Prostate gland (tissue), 2 donors: ENCODE data around the gene CDH13.

ENCODE experiments used
- CTCF ChIP-seq, 4 experiments: fragments of 200-600 bp in 2 of 4; fragments of 450-650 bp in 2 of 4; sonication (generic) in 2 of 4; IDR thresholded peaks; 1 replicate in 3 of 4; 2 replicates in 1 of 4; pipeline ENCODE4 v1.5.1; 2016 to 2019; ENCODE audit warnings: antibody characterized with exemption in 4 of 4, mild to moderate bottlenecking in 2 of 4, moderate library complexity in 2 of 4
- POLR2A ChIP-seq: fragments of 450-650 bp; IDR thresholded peaks from one replicate; pipeline ENCODE4 v1.6.1; 2016; ENCODE audit warnings: antibody characterized with exemption, mild to moderate bottlenecking
- POLR2AphosphoS5 ChIP-seq: sonication (generic); formaldehyde crosslinking; IDR thresholded peaks from one replicate; pipeline ENCODE4 v1.6.1; 2017; ENCODE audit warnings: antibody characterized with exemption

DNA sequence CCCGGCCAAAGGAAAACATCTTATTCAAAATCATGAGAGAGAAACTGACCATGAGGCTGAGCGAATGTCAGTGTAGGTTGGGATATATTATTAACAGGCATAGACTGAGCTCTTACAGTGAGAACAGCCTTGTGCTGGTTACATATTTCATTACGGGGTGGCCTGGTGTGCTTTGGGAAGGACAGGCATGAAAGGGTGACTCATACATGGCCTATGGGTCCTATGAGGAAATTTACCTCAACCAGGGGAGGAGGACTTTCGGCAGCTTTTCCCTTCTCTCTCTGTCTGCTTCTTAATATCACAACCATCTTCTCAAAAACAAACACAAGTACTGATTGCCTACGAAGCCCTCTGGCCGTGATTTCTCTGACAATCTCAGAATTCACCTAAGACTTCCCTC is 579.1 kb downstream of the CDH13 start:
- TF ChIP-seq CTCF (IDR thresholded peaks at IDR 0.05) (no peak), POLR2A (no peak), POLR2AphosphoS5 (no peak)
